HG03103 (cell line): ENCODE measurements around the gene PSMD5.

ENCODE experiments used
- ATAC-seq: cut with Tn5 transposase; IDR thresholded peaks from one replicate; pipeline ENCODE4 v1.9.1; 2021; ENCODE audit warnings: low read depth; ENCODE audit not compliant: unreplicated experiment

PSMD5 gene

GRCh38 chr9:120842685-120843485 is at the start of gene PSMD5:
Gene PSMD5 (minus strand): TSS chr9:120842922. CDS start chr9:120842909, 13 bp downstream.
- ATAC-seq: peak; percentile 100

DNA sequence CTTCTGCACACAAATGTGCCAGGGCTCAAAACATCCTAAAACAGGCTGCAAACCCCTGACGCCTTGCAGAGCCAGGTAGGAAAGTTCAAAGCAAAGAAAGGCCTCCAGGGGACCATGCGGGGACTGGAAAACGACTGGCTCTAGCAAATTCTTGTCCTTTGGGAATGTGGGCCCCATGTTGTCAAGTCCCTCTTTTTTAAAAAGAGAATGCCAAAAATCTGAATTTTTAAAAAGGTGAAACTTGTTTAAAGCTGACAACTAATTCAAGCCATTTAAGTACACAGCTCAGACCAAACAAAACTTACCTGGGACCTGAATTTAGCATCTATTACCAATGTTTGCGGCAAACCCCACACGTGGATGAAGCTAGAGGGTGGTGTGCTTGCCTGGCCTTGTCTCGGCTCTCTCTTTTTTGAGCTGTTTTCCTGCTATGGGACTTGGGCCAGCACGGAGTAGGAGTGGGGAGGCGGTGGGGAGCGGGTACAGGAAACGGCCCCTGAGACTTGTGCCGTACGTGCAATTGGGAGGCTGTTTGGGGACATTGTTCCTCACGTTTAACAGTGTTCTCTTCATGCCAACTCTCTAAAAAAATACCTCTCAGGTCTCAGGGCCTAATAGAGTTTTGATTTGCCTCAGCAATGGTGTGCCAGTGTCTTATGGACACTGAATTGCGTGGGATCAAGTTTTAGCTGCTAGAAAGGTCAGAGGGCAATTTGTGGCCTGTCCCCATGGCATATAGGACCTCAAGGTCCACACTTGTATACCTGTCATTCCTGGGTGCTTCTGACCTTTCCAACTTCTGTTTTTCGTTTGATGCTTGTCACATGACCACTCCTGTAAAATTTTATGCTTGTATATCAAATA is 49.4 kb upstream of the PSMD5 start:
- peak; percentile 22 for ATAC-seq

- ATAC-seq: no peak
Measured at GRCh38 chr9:120891245-120891883, 48.6 kb upstream of the PSMD5 start.

- no peak for ATAC-seq
Measured at GRCh38 chr9:120890320-120891244, 47.9 kb upstream of the PSMD5 start.

DNA sequence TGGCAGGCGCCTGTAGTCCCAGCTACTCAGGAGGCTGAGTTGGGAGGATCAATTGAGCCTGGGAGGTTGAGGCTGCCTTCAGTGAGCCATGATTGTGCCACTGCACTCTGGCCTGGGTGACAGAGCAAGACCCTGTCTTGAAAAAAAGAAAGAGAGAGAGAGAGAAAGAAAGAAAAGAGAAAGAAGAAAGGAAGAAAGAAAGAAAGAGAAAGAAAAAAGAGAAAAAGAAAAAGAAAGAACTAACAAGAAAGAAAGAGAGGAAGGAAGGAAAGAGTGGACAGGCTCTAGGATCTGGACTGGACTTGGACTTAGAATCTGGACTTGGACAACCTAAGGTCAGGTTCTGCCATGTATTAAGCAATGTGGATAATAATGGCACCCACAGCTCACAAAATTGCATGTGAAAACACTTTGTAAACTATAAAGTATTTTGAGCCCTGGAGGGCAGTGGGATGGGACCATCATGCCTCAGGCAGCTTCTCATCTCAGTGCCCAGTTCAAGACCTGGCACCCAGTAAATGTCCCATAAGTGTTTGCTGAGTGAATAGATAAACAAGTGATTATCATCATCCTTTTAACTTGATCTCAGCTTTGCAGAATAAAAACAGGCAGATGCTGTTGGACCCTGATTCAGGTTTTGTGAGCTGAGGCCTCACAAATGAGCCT is 47.0 kb upstream of the PSMD5 start:
- ATAC-seq: no peak

DNA sequence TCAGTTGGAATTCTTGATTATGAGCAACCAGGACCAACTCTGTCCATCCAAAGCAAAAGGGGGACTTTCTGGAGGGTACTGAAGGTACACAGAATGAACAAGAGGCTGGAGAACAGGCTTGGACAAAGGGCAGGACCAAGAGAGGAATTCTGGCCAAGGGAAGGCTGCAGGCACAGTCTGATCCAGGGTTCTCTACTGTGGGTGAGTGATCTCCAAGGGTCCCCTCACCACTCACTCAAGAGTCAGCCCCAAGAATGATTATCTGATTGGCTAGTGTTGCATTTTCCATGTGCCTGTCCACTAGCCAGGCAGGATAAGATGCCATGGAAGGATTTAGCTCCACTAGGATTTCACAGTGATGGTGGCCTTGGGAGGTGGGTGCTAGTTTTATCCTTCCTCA is 45.9 kb upstream of the PSMD5 start:
- no peak for ATAC-seq

DNA sequence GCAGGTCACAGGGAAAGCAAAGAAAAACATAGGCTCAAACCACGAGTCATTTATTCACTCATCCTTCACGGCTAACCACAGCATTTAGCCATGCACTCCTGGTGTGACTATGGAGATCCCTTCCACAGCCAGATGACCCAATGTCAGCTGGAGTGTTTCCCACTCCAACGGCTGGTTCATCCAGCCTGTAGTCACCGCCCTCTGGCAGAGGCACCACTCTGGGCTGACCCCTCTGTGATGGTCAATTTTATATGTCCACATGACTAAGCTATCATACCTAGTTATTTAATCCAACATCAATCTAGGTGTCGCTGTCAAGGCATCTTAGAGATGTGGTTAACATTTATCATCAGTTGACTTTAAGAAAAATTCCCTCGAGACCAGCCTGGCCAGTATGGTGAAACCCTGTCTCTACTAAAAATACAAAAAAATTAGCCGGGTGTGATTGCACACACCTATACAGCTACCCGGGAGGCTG is 43.8 kb upstream of the PSMD5 start:
- no peak for ATAC-seq

DNA sequence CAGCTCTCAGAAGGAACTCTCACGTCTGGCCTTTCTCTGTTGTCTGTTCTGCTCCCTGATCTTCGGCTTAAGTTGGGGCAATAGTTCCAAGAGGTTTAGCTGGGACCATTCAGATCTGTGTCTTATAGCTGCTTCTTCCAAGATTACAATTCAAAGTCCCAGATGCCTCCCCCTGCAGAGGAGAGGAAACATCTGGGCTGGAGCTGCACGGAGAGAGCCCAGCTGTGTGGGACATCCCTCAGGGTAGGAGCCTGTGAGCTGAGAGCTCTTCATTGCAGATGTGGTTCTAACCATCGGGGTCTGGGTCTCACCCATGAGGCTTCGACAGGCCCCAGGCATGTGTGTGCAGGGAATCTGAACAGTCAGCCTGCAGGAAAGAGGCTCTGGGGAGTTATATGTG is 43.2 kb upstream of the PSMD5 start:
- no peak for ATAC-seq

DNA sequence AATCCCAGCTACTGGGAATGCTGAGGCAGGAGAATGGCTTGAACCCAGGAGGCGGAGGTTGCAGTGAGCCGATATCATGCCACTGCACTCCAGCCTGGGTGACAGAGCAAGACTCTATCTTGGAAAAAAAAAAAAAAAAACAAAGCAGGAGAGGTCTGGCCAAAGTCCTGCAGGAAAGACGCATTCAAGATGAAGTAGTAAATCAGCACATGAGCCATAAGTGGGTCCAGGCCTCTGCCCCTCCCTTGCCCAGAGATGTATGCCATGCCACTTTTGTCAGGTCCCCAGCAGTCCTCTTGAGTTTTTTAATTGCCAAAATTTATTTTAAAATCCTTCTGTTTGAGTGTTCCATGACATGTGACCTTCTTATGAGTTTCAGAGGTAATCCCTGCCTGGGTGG is 42.7 kb upstream of the PSMD5 start:
- ATAC-seq: no peak

DNA sequence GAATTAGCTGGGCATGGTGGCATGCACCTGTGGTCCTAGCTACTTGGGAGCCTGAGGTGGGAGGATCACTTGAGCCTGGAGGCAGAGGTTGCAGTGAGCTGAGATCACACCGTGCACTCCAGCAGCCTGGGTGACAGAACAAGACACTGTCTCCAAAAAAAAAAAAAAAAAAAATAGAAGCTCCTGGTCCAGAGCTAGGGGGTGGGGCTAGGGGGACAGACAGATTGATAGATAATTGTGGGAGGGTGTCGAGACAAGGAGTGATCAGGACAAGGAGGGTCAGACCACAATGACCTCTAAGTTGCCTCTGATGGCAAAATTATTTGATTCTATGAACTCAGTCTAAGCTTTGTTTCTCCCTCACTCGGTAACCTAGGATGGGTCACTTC is 40.9 kb upstream of the PSMD5 start:
- no peak for ATAC-seq

- ATAC-seq: no peak
Measured at GRCh38 chr9:120882935-120883607, 40.3 kb upstream of the PSMD5 start.

- no peak for ATAC-seq
Measured at GRCh38 chr9:120879446-120879845, 36.7 kb upstream of the PSMD5 start.

DNA sequence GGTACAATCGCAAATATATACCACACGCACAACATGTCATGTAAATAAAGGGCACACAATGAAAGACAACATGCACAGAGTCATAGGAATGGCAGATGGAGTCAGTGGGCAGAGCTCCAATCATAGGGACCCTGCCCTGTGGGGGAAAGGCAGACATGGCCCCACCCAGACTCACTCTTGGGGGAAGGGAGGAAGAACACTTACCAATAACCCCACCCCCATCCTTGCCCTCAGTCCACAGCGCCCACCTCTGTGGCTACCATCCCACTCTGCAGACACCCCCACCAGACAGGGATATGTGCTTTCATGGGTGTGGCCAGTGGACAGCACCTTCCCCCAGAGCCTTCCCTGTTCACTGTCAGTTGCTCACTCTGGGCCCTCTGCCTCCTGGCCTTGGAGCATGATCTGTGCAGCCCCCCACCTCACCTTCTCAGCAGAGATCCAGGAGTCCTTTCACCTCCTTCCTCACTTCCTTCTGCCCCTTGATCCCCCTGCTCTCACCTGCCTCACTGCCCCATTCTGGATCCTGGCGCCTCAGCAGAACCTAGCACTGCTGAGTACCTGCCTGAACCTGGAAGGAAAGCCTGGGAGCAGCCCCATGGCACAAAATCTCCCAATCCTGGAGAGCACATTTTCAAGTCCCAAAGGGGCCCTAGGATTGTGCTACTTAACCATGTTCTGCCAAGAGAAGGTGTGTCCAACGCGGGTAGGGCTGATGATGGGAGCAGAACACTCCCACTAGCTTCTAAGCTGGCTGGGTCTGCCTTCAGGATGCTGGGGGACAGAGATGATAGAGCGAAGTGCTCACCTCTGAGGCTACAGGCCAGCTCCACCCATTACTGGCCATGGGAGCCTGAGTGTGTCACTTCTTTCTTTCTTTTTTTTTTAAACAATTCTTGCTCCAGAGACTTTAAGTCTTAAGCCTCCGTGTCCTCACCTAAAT is 35.7 kb upstream of the PSMD5 start:
- no peak for ATAC-seq

GRCh38 chr9:120877276-120878034 is 34.7 kb upstream of the PSMD5 start:
- peak; percentile 23 for ATAC-seq

- peak; percentile 5 for ATAC-seq
Measured at GRCh38 chr9:120876842-120877240, 34.1 kb upstream of the PSMD5 start, which contains the start of gene PHF19. Gene PHF19 (minus strand): TSS chr9:120877188. CDS start chr9:120874741, 2,447 bp downstream.

- ATAC-seq: peak; percentile 48
Measured at GRCh38 chr9:120875954-120876841, 33.5 kb upstream of the PSMD5 start.
